H1 (cell line): Measurements from ENCODE around the gene RPTOR. TPM values are rescaled to one million over a fixed set of nuclear protein-coding genes. Genes with fewer than 3 reads are reported as not detected.

Experiments used
- CTCF ChIA-PET: fragments of 300-600 bp; sonication (Branson Sonifier 250); formaldehyde crosslinking; loops from one replicate; lab custom pipeline; 2021; ENCODE audit not compliant: partially characterized antibody; lab: Charles Lee
- POLR2A ChIA-PET: fragments of 300-600 bp; sonication (Branson Sonifier 250); formaldehyde crosslinking; loops from one replicate; lab custom pipeline; 2021; ENCODE audit warnings: inconsistent platforms; ENCODE audit not compliant: partially characterized antibody; lab: Charles Lee
- DNase-seq, 2 experiments: peaks; one replicate each; pipeline versions ENCODE4 v3.0.0 to v3.0.0-alpha.2; 2010 to 2022; ENCODE audit warnings: low spot score in 2 of 2, low read depth in 1 of 2, mixed read lengths in 1 of 2
- FAIRE-seq: peaks from 2 replicates; lab custom pipeline; 2011; peaks lifted over from hg19 to GRCh38; lab: Jason Lieb, UNC
- H2AFZ ChIP-seq: 2 replicates; pipeline ENCODE4 v1.8.1; 2012; ENCODE audit warnings: low read length, inconsistent platforms
- H2AK5ac ChIP-seq: 2 replicates; pipeline ENCODE4 v1.6.1; 2013; ENCODE audit warnings: low read depth, low read length
- H2BK120ac ChIP-seq: replicated peaks from 2 replicates; pipeline ENCODE3; 2013; ENCODE audit warnings: low read depth, low read length, inconsistent platforms
- H2BK12ac ChIP-seq: 2 replicates; pipeline ENCODE4 v1.6.1; 2013; ENCODE audit warnings: low read depth, low read length
- H2BK15ac ChIP-seq: 2 replicates; pipeline ENCODE4 v1.6.1; 2013; ENCODE audit warnings: low read length
- H2BK20ac ChIP-seq: 2 replicates; pipeline ENCODE4 v1.6.1; 2013; ENCODE audit warnings: low read length
- H2BK5ac ChIP-seq: 2 replicates; pipeline ENCODE4 v1.6.1; 2013; ENCODE audit warnings: low read depth, low read length
- H3K14ac ChIP-seq: 2 replicates; pipeline ENCODE4 v1.6.1; 2013; ENCODE audit warnings: inconsistent platforms; ENCODE audit not compliant: insufficient read length
- H3K18ac ChIP-seq: 2 replicates; pipeline ENCODE4 v1.6.1; 2013; ENCODE audit warnings: low read length; ENCODE audit errors: extremely low read depth
- H3K23ac ChIP-seq: 2 replicates; pipeline ENCODE4 v1.6.1; 2013; ENCODE audit warnings: inconsistent platforms; ENCODE audit not compliant: insufficient read length
- H3K23me2 ChIP-seq: 2 replicates; pipeline ENCODE4 v1.6.1; 2013; ENCODE audit warnings: low read depth, low read length
- H3K27ac ChIP-seq: 2 replicates; pipeline ENCODE4 v1.6.1; 2011; ENCODE audit warnings: low read depth, low read length, inconsistent platforms
- H3K27me3 ChIP-seq, 4 experiments: replicated peaks in 1 of 4; 1 replicate in 1 of 4; 2 replicates in 3 of 4; pipeline versions ENCODE4 v1.6.1 to v1.8.1; 2011 to 2013; ENCODE audit warnings: low read length in 3 of 4, mild to moderate bottlenecking in 3 of 4, inconsistent platforms in 2 of 4, mixed read lengths in 2 of 4, moderate library complexity in 1 of 4; ENCODE audit not compliant: control insufficient read depth in 3 of 4, insufficient read depth in 3 of 4; ENCODE audit errors: extremely low read depth in 1 of 4
- H3K36me3 ChIP-seq, 4 experiments: 2 replicates each; pipeline versions ENCODE4 v1.6.1 to v1.8.1; 2011 to 2013; ENCODE audit warnings: mild to moderate bottlenecking in 4 of 4, low read length in 3 of 4, moderate library complexity in 2 of 4, control low read depth in 1 of 4, inconsistent platforms in 1 of 4; ENCODE audit not compliant: insufficient read depth in 4 of 4, control insufficient read depth in 2 of 4
- H3K4ac ChIP-seq: replicated peaks from 2 replicates; pipeline ENCODE3; 2013; ENCODE audit warnings: low read length, low read depth, mixed read lengths, inconsistent platforms; ENCODE audit not compliant: insufficient read length
- H3K4me1 ChIP-seq, 4 experiments: replicated peaks in 1 of 4; 1 replicate in 1 of 4; 2 replicates in 3 of 4; pipeline versions ENCODE4 v1.6.1 to v1.8.1; 2011 to 2013; ENCODE audit warnings: low read length in 3 of 4, inconsistent platforms in 2 of 4, mixed read lengths in 1 of 4; ENCODE audit not compliant: insufficient read depth in 4 of 4, control insufficient read depth in 3 of 4
- H3K4me2 ChIP-seq, 2 experiments: 2 replicates each; pipeline versions ENCODE4 v1.6.1 to v1.8.1; 2011 to 2013; ENCODE audit warnings: low read depth in 2 of 2, low read length in 2 of 2, control low read depth in 1 of 2, inconsistent platforms in 1 of 2, mild to moderate bottlenecking in 1 of 2; ENCODE audit not compliant: insufficient read depth in 1 of 2
- H3K4me3 ChIP-seq, 4 experiments: fragments of 200-600, 300-600 bp in 1 of 4; sonication (generic), shearing (Covaris generic), sonication (Bioruptor Twin) in 1 of 4; 2 replicates each; pipeline versions ENCODE4 v1.5.1 to v1.8.1; 2011 to 2016; ENCODE audit warnings: low read length in 4 of 4, low read depth in 3 of 4, control low read depth in 2 of 4, inconsistent platforms in 2 of 4, mild to moderate bottlenecking in 2 of 4, mixed read lengths in 1 of 4, moderate library complexity in 1 of 4; ENCODE audit not compliant: insufficient read depth in 2 of 4; ENCODE audit errors: extremely low read depth in 1 of 4
- H3K56ac ChIP-seq: replicated peaks from 2 replicates; pipeline ENCODE3; 2013; ENCODE audit warnings: low read depth, mild to moderate bottlenecking, mixed read lengths, low read length, inconsistent platforms; ENCODE audit not compliant: insufficient read length
- H3K79me1 ChIP-seq: 2 replicates; pipeline ENCODE4 v1.6.1; 2013; ENCODE audit warnings: low read depth, low read length, control low read depth
- H3K79me2 ChIP-seq, 2 experiments: 2 replicates each; pipeline versions ENCODE4 v1.6.1 to v1.8.1; 2012 to 2013; ENCODE audit warnings: low read length in 2 of 2, mild to moderate bottlenecking in 2 of 2, inconsistent platforms in 1 of 2; ENCODE audit not compliant: insufficient read depth in 2 of 2, control insufficient read depth in 1 of 2
- H3K9ac ChIP-seq, 4 experiments: replicated peaks in 1 of 4; 1 replicate in 1 of 4; 2 replicates in 3 of 4; pipeline versions ENCODE4 v1.6.1 to v1.8.1; 2011 to 2013; ENCODE audit warnings: low read depth in 3 of 4, low read length in 3 of 4, control low read depth in 2 of 4, mild to moderate bottlenecking in 2 of 4, moderate library complexity in 2 of 4, inconsistent platforms in 1 of 4; ENCODE audit errors: extremely low read depth in 1 of 4
- H3K9me3 ChIP-seq, 2 experiments: 2 replicates each; pipeline versions ENCODE4 v1.6.1 to v1.8.1; 2012 to 2013; ENCODE audit warnings: mild to moderate bottlenecking in 2 of 2, moderate library complexity in 2 of 2, control low read depth in 1 of 2, inconsistent platforms in 1 of 2, low read depth in 1 of 2, low read length in 1 of 2, mixed read lengths in 1 of 2; ENCODE audit not compliant: insufficient read depth in 2 of 2
- H4K20me1 ChIP-seq, 2 experiments: replicated peaks in 1 of 2; 2 replicates each; pipeline versions ENCODE3 to v1.8.1; 2011 to 2013; ENCODE audit warnings: inconsistent platforms in 2 of 2, low read length in 2 of 2, mild to moderate bottlenecking in 1 of 2; ENCODE audit not compliant: insufficient read depth in 2 of 2, control insufficient read depth in 1 of 2
- H4K5ac ChIP-seq: 2 replicates; pipeline ENCODE4 v1.6.1; 2013; ENCODE audit warnings: low read length, low read depth, mixed read lengths, inconsistent platforms; ENCODE audit not compliant: insufficient read length
- H4K8ac ChIP-seq: 2 replicates; pipeline ENCODE4 v1.8.0; 2013; ENCODE audit warnings: mild to moderate bottlenecking, moderate library complexity, low read length, inconsistent platforms; ENCODE audit not compliant: insufficient read depth; ENCODE audit errors: extremely low read depth
- H4K91ac ChIP-seq: replicated peaks from 2 replicates; pipeline ENCODE3; 2013; ENCODE audit warnings: low read length, mixed read lengths, inconsistent platforms; ENCODE audit not compliant: insufficient read length
- BRCA1 ChIP-seq: IDR thresholded peaks from 2 replicates; pipeline ENCODE4 v1.6.1; 2012; ENCODE audit warnings: low read depth, low read length, improper control_type of control experiment
- CEBPB ChIP-seq: IDR thresholded peaks from 2 replicates; pipeline ENCODE4 v1.6.1; 2012; ENCODE audit warnings: low read depth, low read length
- CHD2 ChIP-seq: IDR thresholded peaks from 2 replicates; pipeline ENCODE4 v1.6.1; 2012; ENCODE audit warnings: low read length, improper control_type of control experiment
- EZH2 ChIP-seq: fragments of 200-600 bp; sonication (generic); IDR thresholded peaks from 2 replicates; pipeline ENCODE4 v1.7.1; 2012; ENCODE audit warnings: low read depth, mild to moderate bottlenecking, moderate library complexity, low read length, inconsistent platforms; ENCODE audit not compliant: severe bottlenecking
- GABPA ChIP-seq: IDR thresholded peaks from 2 replicates; pipeline ENCODE4 v1.6.1; 2011; ENCODE audit warnings: mild to moderate bottlenecking, low read length, moderate library complexity, borderline replicate concordance; ENCODE audit not compliant: insufficient read depth
- NRF1 ChIP-seq: IDR thresholded peaks from 2 replicates; pipeline ENCODE4 v1.6.1; 2011; ENCODE audit warnings: mild to moderate bottlenecking, low read depth, low read length, improper control_type of control experiment
- POLR2AphosphoS5 ChIP-seq: IDR thresholded peaks from 2 replicates; pipeline ENCODE4 v1.6.1; 2011; ENCODE audit warnings: low read depth, low read length
- RNF2 ChIP-seq: fragments of 200-900, 300-1000 bp; sonication (generic); IDR thresholded peaks from 2 replicates; pipeline ENCODE4 v1.7.1; 2016; ENCODE audit warnings: borderline replicate concordance, low read depth, mild to moderate bottlenecking, antibody characterized with exemption, low read length; ENCODE audit not compliant: poor library complexity, severe bottlenecking; ENCODE audit errors: missing control alignments
- SAP30 ChIP-seq: fragments of 300-600 bp; sonication (generic); IDR thresholded peaks from 2 replicates; pipeline ENCODE4 v1.7.1; 2012; ENCODE audit warnings: low read length, moderate library complexity, mild to moderate bottlenecking, inconsistent platforms; ENCODE audit not compliant: insufficient read depth, insufficient replicate concordance
- SIN3A ChIP-seq, 2 experiments: IDR thresholded peaks in 1 of 2; conservative IDR thresholded peaks in 1 of 2; 2 replicates each; pipeline ENCODE4 v1.6.1; 2011 to 2012; ENCODE audit warnings: low read length in 2 of 2, improper control_type of control experiment in 1 of 2, low read depth in 1 of 2, mild to moderate bottlenecking in 1 of 2
- SP2 ChIP-seq: IDR thresholded peaks from 2 replicates; pipeline ENCODE4 v1.6.1; 2012; ENCODE audit warnings: mild to moderate bottlenecking, low read length, inconsistent platforms
- SRF ChIP-seq: IDR thresholded peaks from 2 replicates; pipeline ENCODE4 v1.6.1; 2011; ENCODE audit warnings: mild to moderate bottlenecking, low read depth, low read length, moderate library complexity
- SUZ12 ChIP-seq: fragments of 200-600 bp; sonication (generic); IDR thresholded peaks from 2 replicates; pipeline ENCODE4 v1.6.1; 2012; ENCODE audit warnings: mild to moderate bottlenecking, inconsistent platforms, low read length, moderate library complexity, mixed read lengths
- WGBS, 2 experiments: shearing (Covaris generic) in 1 of 2; methylation state at CpG; one replicate each; pipeline versions ENCODE4 v1.1.6 to v1.1.7; 2013 to 2015; ENCODE audit warnings: low lambda C conversion rate in 2 of 2, mixed read lengths in 2 of 2, inconsistent platforms in 1 of 2, low coverage in 1 of 2, missing lambda C conversion rate in 1 of 2; ENCODE audit not compliant: insufficient replicate concordance in 2 of 2, insufficient coverage in 1 of 2, insufficient read length in 1 of 2; ENCODE audit errors: extremely low coverage in 1 of 2, missing lambda C conversion rate in 1 of 2; 5-methylcytosine and 5-hydroxymethylcytosine counted together
- polyA plus RNA-seq, 7 experiments: library from polyadenylated mRNA; depleted of rRNA in 3 of 7; stranded (reverse) in 5 of 7; unstranded in 2 of 7; fragments of >200 nt in 5 of 7; fragments of 200-250 nt in 2 of 7; gene quantifications; 1 replicate in 5 of 7; 2 replicates in 1 of 7; 4 replicates in 1 of 7; pipeline versions ENCODE4 v1.2.1 to v1.2.3, GENCODE V29; 2011 to 2013; ENCODE audit warnings: missing spikeins in 2 of 7, mixed read lengths in 2 of 7
- total RNA-seq: library from RNA; stranded (reverse); fragmentation: NEBNext Ultra II Directional; extraction: Animal tissue kit (Norgen Biotek cat#: 25700); gene quantifications from 2 replicates; pipeline ENCODE4 v1.2.1, GENCODE V29; 2021
- TF ChIP-seq, protein P1 (sequence below): IDR thresholded peaks from 2 replicates; pipeline ENCODE4 v1.6.1; 2012; ENCODE audit warnings: inconsistent platforms

The RPTOR gene
- total and polyA plus RNA-seq, 2 of the 8 experiments (the other 6 are each of a cell fraction or from before 2014, with no cell fraction given), result 6.9 to 28.7 TPM

DNA sequence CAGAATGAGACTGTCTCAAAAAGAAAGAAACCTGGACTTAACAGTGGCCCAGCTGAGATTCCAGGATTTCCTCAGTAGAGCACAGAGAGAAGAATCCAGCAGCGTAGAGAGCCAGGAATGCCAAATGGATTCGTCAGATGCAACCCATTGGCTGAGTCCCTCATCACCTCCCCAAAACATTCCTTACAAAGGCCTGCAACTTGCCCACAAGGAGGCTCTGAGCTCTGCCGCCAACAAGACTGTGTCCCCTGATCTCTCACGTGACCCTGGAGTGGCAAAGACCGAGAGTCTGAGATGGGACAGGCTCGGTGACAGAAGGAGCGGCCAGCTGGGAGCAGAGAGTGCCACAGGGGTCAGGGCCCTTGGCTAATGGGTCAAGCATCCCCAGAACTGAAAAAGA lies 440.1 kb downstream of the RPTOR start:
- Histone ChIP-seq H3K79me2 (no peaks in the 10 kb centered on the region), H3K23me2 (peaks cover 6% of the 10 kb centered on the region; the same call in 1 of the 2 replicates), H3K27ac (no peak overlapping the region), H3K9ac (no peak overlapping the region), H4K8ac (peak overlapping the region; percentile 22; the same call in 1 of the 2 replicates), H2AK5ac (no peak overlapping the region), H3K14ac (no peak overlapping the region), H2BK120ac (no peak overlapping the region), H3K4me3 (no peak overlapping the region), H3K4me1 (peaks cover 0 to 13% (median 3%) of the 10 kb centered on the region in 4 experiments; a peak in 5 of 7 replicates), H3K56ac (no peak overlapping the region), H2BK15ac (no peak overlapping the region), H4K20me1 (no peaks in the 10 kb centered on the region), H2BK5ac (no peak overlapping the region), H2BK12ac (no peak overlapping the region), H2AFZ (no peak overlapping the region), H3K27me3 (peaks cover 0 to 9% (median 4%) of the 10 kb centered on the region in 4 experiments; a peak in 6 of 7 replicates), H3K4ac (no peak overlapping the region), H3K36me3 (no peaks in the 10 kb centered on the region), H3K18ac (no peak overlapping the region), H3K79me1 (no peaks in the 10 kb centered on the region), H4K5ac (no peak overlapping the region), H4K91ac (no peak overlapping the region), H3K9me3 (no peaks in the 10 kb centered on the region), H2BK20ac (no peak overlapping the region), H3K4me2 (no peak overlapping the region), H3K23ac (no peak overlapping the region)
- ChIA-PET CTCF (interaction anchor here (0.8 to 2.7 kb wide), 10 partner anchors 12 to 226 kb away, joined by 3 to 8 read pairs (median 4); no protein-coding TSS in a partner anchor), POLR2A (no interaction called here)
- DNase-seq, result peak in 1 of 2 experiments; percentile 57
- peak; percentile 7 for FAIRE-seq
- 48% methylated on average over 7 of the region's 7 CpGs; no CpG with 5 or more reads in 1 of the 2 experiments for WGBS, 2 experiments
- TF ChIP-seq GABPA, result no peak
- TF ChIP-seq CEBPB, result no peak
- TF ChIP-seq SRF, result no peak
- no peak for TF ChIP-seq RNF2
- TF ChIP-seq POLR2AphosphoS5, result no peak
- no peak for TF ChIP-seq SP2
- TF ChIP-seq CHD2, result no peak
- no peak for TF ChIP-seq EZH2
- TF ChIP-seq SAP30, result no peak
- no peak for TF ChIP-seq SUZ12
- no peak for TF ChIP-seq SIN3A (conservative IDR thresholded peaks at IDR 0.05 in 1 of 2, IDR thresholded peaks at IDR 0.05 in 1 of 2; ENCODE audit: low read depth in 1 of 2, low read length in 2 of 2)
- TF ChIP-seq BRCA1, result no peak
- no peak for TF ChIP-seq NRF1
- TF ChIP-seq, protein P1, sequence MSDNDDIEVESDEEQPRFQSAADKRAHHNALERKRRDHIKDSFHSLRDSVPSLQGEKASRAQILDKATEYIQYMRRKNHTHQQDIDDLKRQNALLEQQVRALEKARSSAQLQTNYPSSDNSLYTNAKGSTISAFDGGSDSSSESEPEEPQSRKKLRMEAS, result peak; percentile 43
